Heart left ventricle (tissue), 16 donors: ENCODE measurements around the gene GPR22. TPM values are rescaled to one million over a fixed set of nuclear protein-coding genes. Genes with fewer than 3 reads are reported as not detected.

Experiments
- ATAC-seq, 4 donors: fragments of 200-7000 bp; cut with Tn5 transposase; one replicate each; pipeline ENCODE4 v1.9.1; 2020 to 2022; ENCODE audit warnings: moderate library complexity in 4 of 4, mild to moderate bottlenecking in 3 of 4, moderate number of reproducible peaks in 1 of 4
- DNase-seq, 5 donors: peaks; one replicate each; pipeline ENCODE4 v3.0.0-alpha.2; 2020
- H3K27ac ChIP-seq, 12 donors: fragments of 200-600 bp; sonication (generic) in 4 of 12; one replicate each; pipeline versions ENCODE4 v1.5.0 to v1.8.0; 2016 to 2022; ENCODE audit warnings: mild to moderate bottlenecking in 2 of 12
- H3K27me3 ChIP-seq, 9 donors: fragments of 200-600 bp; sonication (generic) in 2 of 9; one replicate each; pipeline versions ENCODE4 v1.5.1 to v1.8.0; 2016 to 2022; ENCODE audit warnings: mild to moderate bottlenecking in 3 of 9
- H3K36me3 ChIP-seq, 9 donors: fragments of 200-600 bp; sonication (generic) in 2 of 9; one replicate each; pipeline versions ENCODE4 v1.5.0 to v1.8.0; 2018 to 2022; ENCODE audit warnings: mild to moderate bottlenecking in 2 of 9
- H3K4me1 ChIP-seq, 12 donors: fragments of 200-600 bp; sonication (generic) in 4 of 12; one replicate each; pipeline versions ENCODE4 v1.5.0 to v1.8.0; 2016 to 2022; ENCODE audit warnings: mild to moderate bottlenecking in 3 of 12
- H3K4me3 ChIP-seq, 12 donors: fragments of 200-600 bp; sonication (generic) in 4 of 12; one replicate each; pipeline versions ENCODE4 v1.5.0 to v1.8.0; 2017 to 2022; ENCODE audit warnings: mild to moderate bottlenecking in 9 of 12, moderate library complexity in 4 of 12
- H3K9me3 ChIP-seq, 12 donors: fragments of 200-600 bp; sonication (generic) in 4 of 12; one replicate each; pipeline versions ENCODE4 v1.5.0 to v1.8.0; 2016 to 2022; ENCODE audit warnings: mild to moderate bottlenecking in 1 of 12
- CTCF ChIP-seq, 12 donors: fragments of 200-600 bp; sonication (generic) in 4 of 12; IDR thresholded peaks; one replicate each; pipeline versions ENCODE4 v1.5.0 to v1.8.0; 2018 to 2022; ENCODE audit warnings: antibody characterized with exemption in 12 of 12, mild to moderate bottlenecking in 5 of 12
- POLR2A ChIP-seq, 2 donors: fragments of 450-650 bp; IDR thresholded peaks; one replicate each; pipeline ENCODE4 v1.6.1; 2017; ENCODE audit warnings: antibody characterized with exemption in 2 of 2, mild to moderate bottlenecking in 2 of 2, moderate library complexity in 2 of 2
- WGBS, 4 donors: extraction: QIAGEN DNeasy Blood & Tissue Kit in 2 of 4; methylation state at CpG; one replicate each; pipeline versions ENCODE4 v1.1.5 to v1.1.7; 2013 to 2018; 5-methylcytosine and 5-hydroxymethylcytosine counted together
- intact Hi-C, 10 donors: fragments of 100-400 bp; cut with DNase I; formaldehyde crosslinking; loops; one replicate each; pipeline versions ENCODE4 v1.11.1 to v1.14.2; 2022
- polyA plus RNA-seq, 2 donors: library from polyadenylated mRNA; stranded (reverse); fragments of 200-250 nt; gene quantifications; one replicate each; pipeline ENCODE4 v1.2.3, GENCODE V29; 2013
- total RNA-seq, 9 donors: library from RNA; depleted of rRNA in 2 of 9; stranded (reverse); fragments of >200 nt in 2 of 9; fragmentation: NEBNext Ultra II Directional in 3 of 9; extraction: Animal tissue kit (Norgen Biotek cat#: 25700) in 3 of 9; gene quantifications; one replicate each; pipeline versions ENCODE4 v1.1.0 to v1.2.4, GENCODE V29; 2016 to 2023
- donor health status: ischemic (EF 13 %, LVEDD 7.1; RV severe dilation, severe dysfunction).
- donor health status: healthy with polysubstance abuse.
- donor health status: DM: no; HTN: yes; CAD: no.
- donor health status: DM: no; HTN: no; CAD: no.
- donor health status: ischemic (EF 25% LVEDD 6.9; RV normal size, moderate dysfunction).
- donor health status: ischemic (EF 25% LVEDD 5.7; RV mildly dilated, moderate dysfunction).
- donor health status: healthy.
- donor health status: DM: yes; HTN: yes; CAD: no.
- donor health status: ischemic (EF 35%, LVEDD 5.7; RV mildly dilated, moderate dysfunction).
- donor health status: nonischemic (EF 11% LVEDD 7.7; RV severe dilation, severe dysfunction).
- donor health status: DM: yes; HTN: yes; CAD: no.
- donor health status: PGD.
- donor health status: ischemic (EF 29% LVEDD 5.4; RV normal size, mild dysfunction).
- donor health status: nonischemic (EF 23%, LVEDD 6.1; RV moderate dilation, normal function).

Gene GPR22
- total and polyA plus RNA-seq, 11 donors = 7.0 to 59.8 (median 34.3) TPM

- no peaks in the 10 kb centered on the region for H3K27me3 ChIP-seq
- H3K4me1 ChIP-seq = peaks cover 0 to 9% (median 0%) of the 10 kb centered on the region in 12 donors
- no peak overlapping the region for H3K4me3 ChIP-seq
- TF ChIP-seq POLR2A (IDR thresholded peaks at IDR 0.05) = no peak
- no peak for TF ChIP-seq CTCF (IDR thresholded peaks at IDR 0.05)
- ATAC-seq (no peak), DNase-seq (no peak)
- 43 to 68% (median 60%) methylated on average over 1 of the region's 1 CpG for WGBS, 4 donors
- no peak overlapping the region for H3K27ac ChIP-seq
- H3K9me3 ChIP-seq = peaks cover 0 to 35% (median 0%) of the 10 kb centered on the region in 12 donors
- no peaks in the 10 kb centered on the region for H3K36me3 ChIP-seq
- intact Hi-C loops = no loop called here
Observed at GRCh38 chr7:107432261-107432660, 37.6 kb upstream of the GPR22 start.

GRCh38 chr7:107435749-107436148 lies 34.1 kb upstream of the GPR22 start:
- H3K9me3 ChIP-seq = peaks cover 0 to 28% (median 0%) of the 10 kb centered on the region in 12 donors
- 94 to 100% (median 94%) methylated on average over 1 of the region's 1 CpG for WGBS, 4 donors
- intact Hi-C loops = no loop called here
- H3K4me1 ChIP-seq = peaks cover 0 to 4% (median 0%) of the 10 kb centered on the region in 12 donors
- no peaks in the 10 kb centered on the region for H3K27me3 ChIP-seq
- no peak overlapping the region for H3K4me3 ChIP-seq
- no peak for ATAC-seq
- H3K27ac ChIP-seq = no peak overlapping the region
- TF ChIP-seq CTCF (IDR thresholded peaks at IDR 0.05) (no peak), POLR2A (IDR thresholded peaks at IDR 0.05) (no peak)
- no peaks in the 10 kb centered on the region for H3K36me3 ChIP-seq
- DNase-seq = no peak

- Histone ChIP-seq H3K36me3 (no peaks in the 10 kb centered on the region), H3K27ac (no peak overlapping the region), H3K9me3 (peaks cover 0 to 11% (median 0%) of the 10 kb centered on the region in 12 donors), H3K4me1 (peaks cover 0 to 9% (median 0%) of the 10 kb centered on the region in 12 donors), H3K4me3 (no peak overlapping the region), H3K27me3 (no peaks in the 10 kb centered on the region)
- TF ChIP-seq POLR2A (IDR thresholded peaks at IDR 0.05) (no peak), CTCF (IDR thresholded peaks at IDR 0.05) (no peak)
- 95 to 96% (median 96%) methylated on average over 5 of the region's 5 CpGs for WGBS, 4 donors
- DNase-seq (no peak), ATAC-seq (peak in 1 of 4 donors; percentile 24)
- intact Hi-C loops = no loop called here
Observed at GRCh38 chr7:107439025-107439424, 30.8 kb upstream of the GPR22 start.

GRCh38 chr7:107441581-107442422 lies 28.1 kb upstream of the GPR22 start:
- TF ChIP-seq POLR2A (IDR thresholded peaks at IDR 0.05) (no peak), CTCF (IDR thresholded peaks at IDR 0.05) (no peak)
- DNase-seq (no peak), ATAC-seq (no peak)
- peaks cover 0 to 9% (median 0%) of the 10 kb centered on the region in 12 donors for H3K4me1 ChIP-seq
- H3K4me3 ChIP-seq = no peak overlapping the region
- no peaks in the 10 kb centered on the region for H3K9me3 ChIP-seq
- intact Hi-C loops = no loop called here
- no peaks in the 10 kb centered on the region for H3K27me3 ChIP-seq
- H3K36me3 ChIP-seq = no peaks in the 10 kb centered on the region
- no peak overlapping the region for H3K27ac ChIP-seq
